Fibroblast of lung (primary cell): ENCODE measurements around the gene ISG15. TPM values are rescaled to one million over a fixed set of nuclear protein-coding genes. Genes with fewer than 3 reads are reported as not detected.

Experiments
- DNase-seq, 2 donors: peaks; one replicate each; pipeline versions ENCODE4 v3.0.0 to v3.0.0-alpha.2; 2010; ENCODE audit warnings: low read depth in 2 of 2
- H2AFZ ChIP-seq: 2 replicates; pipeline ENCODE4 v1.5.1; 2012; ENCODE audit warnings: low read length, control low read depth, inconsistent platforms
- H3K27ac ChIP-seq: 2 replicates; pipeline ENCODE4 v1.5.1; 2011; ENCODE audit warnings: low read length, control low read depth; ENCODE audit not compliant: insufficient read depth
- H3K27me3 ChIP-seq: 2 replicates; pipeline ENCODE4 v1.5.1; 2011; ENCODE audit warnings: mild to moderate bottlenecking, low read length; ENCODE audit not compliant: control insufficient read depth, insufficient read depth
- H3K36me3 ChIP-seq: 2 replicates; pipeline ENCODE4 v1.5.1; 2011; ENCODE audit warnings: low read length; ENCODE audit not compliant: control insufficient read depth, insufficient read depth
- H3K4me1 ChIP-seq: 2 replicates; pipeline ENCODE4 v1.5.1; 2011; ENCODE audit warnings: low read length; ENCODE audit not compliant: control insufficient read depth, insufficient read depth; ENCODE audit errors: extremely low read depth
- H3K4me2 ChIP-seq: 2 replicates; pipeline ENCODE4 v1.5.1; 2011; ENCODE audit warnings: low read length, control low read depth; ENCODE audit not compliant: insufficient read depth; ENCODE audit errors: extremely low read depth
- H3K4me3 ChIP-seq, 4 experiments: fragments of 200-600 bp in 1 of 4; sonication (generic) in 1 of 4; replicated peaks in 1 of 4; 2 replicates each; pipeline ENCODE4 v1.5.1; 2011 to 2016; ENCODE audit warnings: low read length in 4 of 4, low read depth in 3 of 4, mild to moderate bottlenecking in 3 of 4, control low read depth in 2 of 4, inconsistent platforms in 1 of 4, mixed read lengths in 1 of 4; ENCODE audit not compliant: insufficient read depth in 1 of 4; ENCODE audit errors: control extremely low read depth in 1 of 4
- H3K79me2 ChIP-seq: 2 replicates; pipeline ENCODE4 v1.5.1; 2012; ENCODE audit warnings: mild to moderate bottlenecking, low read length, inconsistent platforms; ENCODE audit not compliant: control insufficient read depth, insufficient read depth
- H3K9ac ChIP-seq: 2 replicates; pipeline ENCODE4 v1.5.1; 2011; ENCODE audit warnings: mild to moderate bottlenecking, low read length, control low read depth; ENCODE audit not compliant: insufficient read depth
- H3K9me3 ChIP-seq: 2 replicates; pipeline ENCODE4 v1.5.1; 2012; ENCODE audit warnings: low read depth, low read length; ENCODE audit not compliant: control insufficient read depth, insufficient read depth
- H4K20me1 ChIP-seq: 2 replicates; pipeline ENCODE4 v1.5.1; 2011; ENCODE audit warnings: low read length; ENCODE audit not compliant: control insufficient read depth, insufficient read depth; ENCODE audit errors: extremely low read depth
- CTCF ChIP-seq, 2 donors: IDR thresholded peaks in 1 of 2; conservative IDR thresholded peaks in 1 of 2; 1 replicate in 1 of 2; 2 replicates in 1 of 2; pipeline ENCODE4 v1.5.1; 2011 to 2012; ENCODE audit warnings: low read length in 2 of 2, control low read depth in 1 of 2, inconsistent platforms in 1 of 2, low read depth in 1 of 2, mild to moderate bottlenecking in 1 of 2
- EZH2 ChIP-seq: IDR thresholded peaks from 2 replicates; pipeline ENCODE4 v1.5.1; 2012; ENCODE audit warnings: low read length, control low read depth, mild to moderate bottlenecking; ENCODE audit errors: missing control alignments
- polyA plus RNA-seq, 2 donors: library from polyadenylated mRNA; depleted of rRNA in 1 of 2; stranded (reverse) in 1 of 2; unstranded in 1 of 2; fragments of >200 nt; gene quantifications; 2 replicates each; pipeline ENCODE4 v1.2.1, GENCODE V29; 2011 to 2012; ENCODE audit warnings: missing spikeins in 1 of 2
- total RNA-seq: library from RNA; depleted of rRNA; stranded (reverse); fragments of >200 nt; gene quantifications from 2 replicates; pipeline ENCODE4 v1.2.1, GENCODE V29; 2014

Gene ISG15
- total and polyA plus RNA-seq, 2 donors (not counting 1 experiment from before 2014, with no cell fraction given), result 24.2 to 93.3 TPM

GRCh38 chr1:1021010-1021919 lies 8.0 kb downstream of the ISG15 start:
- H2AFZ ChIP-seq, result no peak overlapping the region
- peak overlapping the region; percentile 30 for H3K9ac ChIP-seq
- no peaks in the 10 kb centered on the region for H4K20me1 ChIP-seq
- peaks cover 5% of the 10 kb centered on the region for H3K4me1 ChIP-seq
- peak; percentile 70 to 84 for DNase-seq
- H3K4me2 ChIP-seq, result peak overlapping the region; percentile 40
- H3K79me2 ChIP-seq, result no peaks in the 10 kb centered on the region
- H3K4me3 ChIP-seq, result peak overlapping the region; percentile 13 to 61 (median 46)
- H3K9me3 ChIP-seq, result no peaks in the 10 kb centered on the region
- H3K27me3 ChIP-seq, result no peaks in the 10 kb centered on the region
- H3K36me3 ChIP-seq, result peaks cover 9% of the 10 kb centered on the region
- peak overlapping the region; percentile 32 for H3K27ac ChIP-seq
- TF ChIP-seq CTCF (conservative IDR thresholded peaks at IDR 0.05 in 1 of 2, IDR thresholded peaks at IDR 0.05 in 1 of 2; ENCODE audit: low read depth in 1 of 2, low read length in 2 of 2) (no peak), EZH2 (no peak)

- H3K9me3 ChIP-seq, result no peaks in the 10 kb centered on the region
- peak in 1 of 2 donors; percentile 86 for DNase-seq
- H3K36me3 ChIP-seq, result peaks cover 9% of the 10 kb centered on the region
- TF ChIP-seq CTCF (conservative IDR thresholded peaks at IDR 0.05 in 1 of 2, IDR thresholded peaks at IDR 0.05 in 1 of 2; ENCODE audit: low read depth in 1 of 2, low read length in 2 of 2) (no peak), EZH2 (no peak)
- no peaks in the 10 kb centered on the region for H4K20me1 ChIP-seq
- H3K9ac ChIP-seq, result no peak overlapping the region
- H3K27me3 ChIP-seq, result no peaks in the 10 kb centered on the region
- H3K4me2 ChIP-seq, result no peak overlapping the region
- H3K79me2 ChIP-seq, result no peaks in the 10 kb centered on the region
- H2AFZ ChIP-seq, result no peak overlapping the region
- H3K4me1 ChIP-seq, result peaks cover 5% of the 10 kb centered on the region
- no peak overlapping the region for H3K27ac ChIP-seq
- H3K4me3 ChIP-seq, result no peak overlapping the region
These were observed 8.6 kb downstream of the ISG15 start for GRCh38 chr1:1021920-1022259.

GRCh38 chr1:1022302-1023009 lies 9.2 kb downstream of the ISG15 start:
- TF ChIP-seq EZH2, result no peak
- TF ChIP-seq CTCF (conservative IDR thresholded peaks at IDR 0.05 in 1 of 2, IDR thresholded peaks at IDR 0.05 in 1 of 2; ENCODE audit: low read depth in 1 of 2, low read length in 2 of 2), result no peak
- no peaks in the 10 kb centered on the region for H4K20me1 ChIP-seq
- H3K9me3 ChIP-seq, result no peaks in the 10 kb centered on the region
- no peaks in the 10 kb centered on the region for H3K79me2 ChIP-seq
- H2AFZ ChIP-seq, result no peak overlapping the region
- H3K4me1 ChIP-seq, result peaks cover 5% of the 10 kb centered on the region
- no peak overlapping the region for H3K9ac ChIP-seq
- peaks cover 9% of the 10 kb centered on the region for H3K36me3 ChIP-seq
- no peaks in the 10 kb centered on the region for H3K27me3 ChIP-seq
- no peak overlapping the region for H3K4me3 ChIP-seq
- H3K27ac ChIP-seq, result no peak overlapping the region
- DNase-seq, result no peak
- no peak overlapping the region for H3K4me2 ChIP-seq
